NCI-H2196 (cell line): ENCODE measurements around the gene NKAIN1.
"Not testable (repeated sequence)": the region's sequence is repeated elsewhere in the genome, so short reads cannot be mapped to it uniquely, and the experiment has no call there.

ENCODE experiments used
- DNase-seq: peaks from one replicate; lab custom pipeline; 2025; ENCODE audit not compliant: unreplicated experiment; lab: John Stamatoyannopoulos, UW

Gene NKAIN1

GRCh38 chr1:31154632-31155215, 85.0 kb downstream of the NKAIN1 start:
- peak; percentile 81 for DNase-seq

- no peak for DNase-seq
These were observed 85.6 kb downstream of the NKAIN1 start for GRCh38 chr1:31154000-31154631.

- DNase-seq = no peak
These were observed 86.3 kb downstream of the NKAIN1 start for GRCh38 chr1:31153423-31153822.

GRCh38 chr1:31152181-31152795, 87.4 kb downstream of the NKAIN1 start:
- no peak for DNase-seq

- DNase-seq = no peak
These were observed 88.3 kb downstream of the NKAIN1 start for GRCh38 chr1:31151402-31151801.

GRCh38 chr1:31148409-31148808, 91.3 kb downstream of the NKAIN1 start:
- no peak for DNase-seq

GRCh38 chr1:31145648-31146047, 94.0 kb downstream of the NKAIN1 start:
- DNase-seq = no peak

GRCh38 chr1:31144442-31144841, 95.2 kb downstream of the NKAIN1 start:
- no peak for DNase-seq

GRCh38 chr1:31143455-31143854, 96.2 kb downstream of the NKAIN1 start:
- DNase-seq = no peak

GRCh38 chr1:31142406-31142805, 97.3 kb downstream of the NKAIN1 start:
- DNase-seq = no peak

GRCh38 chr1:31140299-31140698, 99.4 kb downstream of the NKAIN1 start:
- no peak for DNase-seq

GRCh38 chr1:31138797-31139521, 100.7 kb downstream of the NKAIN1 start:
- DNase-seq = not testable (repeated sequence)

GRCh38 chr1:31137873-31138272, 101.8 kb downstream of the NKAIN1 start:
- not testable (repeated sequence) for DNase-seq

GRCh38 chr1:31135973-31136600, 103.6 kb downstream of the NKAIN1 start:
- DNase-seq = no peak

GRCh38 chr1:31133368-31133767, 106.3 kb downstream of the NKAIN1 start:
- no peak for DNase-seq
